HepG2 (cell line): ENCODE data around the gene AHCY. TPM values are rescaled to one million over a fixed set of nuclear protein-coding genes. Genes with fewer than 3 reads are reported as not detected.

ENCODE experiments used
- GFI1 ChIP-seq: sonication (generic); formaldehyde crosslinking; IDR thresholded peaks from 2 replicates; pipeline ENCODE4 v1.5.0; 2020; ENCODE audit warnings: missing genetic modification reagents, mild to moderate bottlenecking, borderline replicate concordance
- HNF4G ChIP-seq, 2 experiments: sonication (generic) in 1 of 2; formaldehyde crosslinking in 1 of 2; IDR thresholded peaks; 2 replicates each; pipeline versions ENCODE4 v1.4.0 to v1.6.1; 2011 to 2020; ENCODE audit warnings: borderline replicate concordance in 2 of 2, low read depth in 2 of 2, mild to moderate bottlenecking in 2 of 2, low read length in 1 of 2, missing genetic modification reagents in 1 of 2, moderate library complexity in 1 of 2
- MIXL1 ChIP-seq: IDR thresholded peaks from 2 replicates; pipeline ENCODE4 v1.6.1; 2016
- NR2F2 ChIP-seq: IDR thresholded peaks from 2 replicates; pipeline ENCODE4 v1.6.1; 2012; ENCODE audit warnings: low read depth, inconsistent platforms, borderline replicate concordance
- ONECUT2 ChIP-seq: sonication (generic); formaldehyde crosslinking; IDR thresholded peaks from 2 replicates; pipeline ENCODE4 v1.4.0; 2020; ENCODE audit warnings: missing genetic modification reagents
- RARA ChIP-seq: IDR thresholded peaks from 2 replicates; pipeline ENCODE4 v1.6.1; 2016; ENCODE audit warnings: missing genetic modification reagents, missing compliant biosample characterization
- ZBTB21 ChIP-seq: sonication (generic); formaldehyde crosslinking; IDR thresholded peaks from 2 replicates; pipeline ENCODE4 v1.4.0; 2020; ENCODE audit warnings: missing genetic modification reagents
- ZHX2 ChIP-seq, 2 experiments: sonication (generic) in 1 of 2; formaldehyde crosslinking in 1 of 2; IDR thresholded peaks; 2 replicates each; pipeline versions ENCODE4 v1.6.1 to v1.9.0; 2014 to 2022; ENCODE audit warnings: antibody characterized with exemption in 1 of 2, borderline replicate concordance in 1 of 2, inconsistent platforms in 1 of 2, low read depth in 1 of 2, missing genetic modification reagents in 1 of 2
- ZNF251 ChIP-seq: sonication (generic); formaldehyde crosslinking; IDR thresholded peaks from 2 replicates; pipeline ENCODE4 v1.9.0; 2021; ENCODE audit warnings: mild to moderate bottlenecking, missing genetic modification reagents
- ZNF460 ChIP-seq: sonication (generic); formaldehyde crosslinking; IDR thresholded peaks from 2 replicates; pipeline ENCODE4 v1.5.1; 2020; ENCODE audit warnings: missing genetic modification reagents, mild to moderate bottlenecking, borderline replicate concordance
- ZNF670 ChIP-seq: sonication (generic); formaldehyde crosslinking; IDR thresholded peaks from 2 replicates; pipeline ENCODE4 v1.8.0; 2022; ENCODE audit warnings: mild to moderate bottlenecking, missing genetic modification reagents, borderline replicate concordance
- polyA plus RNA-seq, 8 experiments: library from polyadenylated mRNA; depleted of rRNA in 3 of 8; stranded (reverse) in 7 of 8; unstranded in 1 of 8; fragments of >200 nt; fragmentation: Illumina TruSeq in 4 of 8; extraction: Trizol in 4 of 8; gene quantifications; 2 replicates each; pipeline versions ENCODE4 v1.2.1 to v1.2.3, GENCODE V29; 2011 to 2016; ENCODE audit warnings: low read depth in 4 of 8, missing spikeins in 1 of 8, mixed read lengths in 1 of 8; ENCODE audit not compliant: insufficient read depth in 1 of 8
- total RNA-seq, 5 experiments: library from RNA; depleted of rRNA; stranded (reverse); fragments of >200 nt; fragmentation: Illumina TruSeq; extraction: Trizol; gene quantifications; 2 replicates each; pipeline ENCODE4 v1.2.3, GENCODE V29; 2016; ENCODE audit warnings: low read depth in 1 of 5
- TF ChIP-seq, protein P1 (sequence below): sonication (generic); formaldehyde crosslinking; IDR thresholded peaks from 2 replicates; pipeline ENCODE4 v1.4.0; 2020; ENCODE audit warnings: missing genetic modification reagents, mild to moderate bottlenecking, borderline replicate concordance
- TF ChIP-seq, protein P2 (sequence below): sonication (generic); formaldehyde crosslinking; IDR thresholded peaks from 2 replicates; pipeline ENCODE4 v1.8.0; 2022; ENCODE audit warnings: mild to moderate bottlenecking, missing genetic modification reagents; ENCODE audit not compliant: insufficient replicate concordance
- TF ChIP-seq, protein P3 (sequence below): IDR thresholded peaks from 2 replicates; pipeline ENCODE4 v1.4.0; 2020; ENCODE audit warnings: mild to moderate bottlenecking, missing genetic modification reagents

AHCY gene
- total and polyA plus RNA-seq, 2 of the 13 experiments (the other 11 are each of a cell fraction or from before 2014, with no cell fraction given): 407 to 419 TPM

- TF ChIP-seq ZNF670 (CRISPR knock-in tag) (peak; percentile 82; the same call in 1 of the 2 replicates), NR2F2 (peak; percentile 55), ZHX2 (IDR thresholded peaks at IDR 0.05; ENCODE audit: low read depth) (0 out of 2 replicates have a peak, but pooled peaks have one; percentile 10), ZHX2 (CRISPR knock-in tag; IDR thresholded peaks at IDR 0.05; ENCODE audit: borderline replicate concordance) (no peak), RARA (CRISPR knock-in tag) (peak; percentile 60; the same call in 1 of the 2 replicates), GFI1 (no peak), MIXL1 (CRISPR knock-in tag) (peak; percentile 70; the same call in 1 of the 2 replicates), ZNF460 (peak; percentile 26; the same call in 1 of the 2 replicates), ZBTB21 (CRISPR knock-in tag) (no peak), ZNF251 (CRISPR knock-in tag) (no peak), ONECUT2 (CRISPR knock-in tag) (peak; percentile 93), HNF4G (IDR thresholded peaks at IDR 0.05; ENCODE audit: borderline replicate concordance, low read depth, low read length) (0 out of 2 replicates have a peak, but pooled peaks have one; percentile 23), HNF4G (CRISPR knock-in tag; IDR thresholded peaks at IDR 0.05; ENCODE audit: borderline replicate concordance, low read depth) (no peak)
- TF ChIP-seq, protein P1, sequence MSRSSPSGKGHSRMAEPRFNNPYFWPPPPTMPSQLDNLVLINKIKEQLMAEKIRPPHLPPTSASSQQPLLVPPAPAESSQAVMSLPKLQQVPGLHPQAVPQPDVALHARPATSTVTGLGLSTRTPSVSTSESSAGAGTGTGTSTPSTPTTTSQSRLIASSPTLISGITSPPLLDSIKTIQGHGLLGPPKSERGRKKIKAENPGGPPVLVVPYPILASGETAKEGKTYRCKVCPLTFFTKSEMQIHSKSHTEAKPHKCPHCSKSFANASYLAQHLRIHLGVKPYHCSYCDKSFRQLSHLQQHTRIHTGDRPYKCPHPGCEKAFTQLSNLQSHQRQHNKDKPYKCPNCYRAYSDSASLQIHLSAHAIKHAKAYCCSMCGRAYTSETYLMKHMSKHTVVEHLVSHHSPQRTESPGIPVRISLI: peak; percentile 63; the same call in 1 of the 2 replicates
- TF ChIP-seq, protein P2, sequence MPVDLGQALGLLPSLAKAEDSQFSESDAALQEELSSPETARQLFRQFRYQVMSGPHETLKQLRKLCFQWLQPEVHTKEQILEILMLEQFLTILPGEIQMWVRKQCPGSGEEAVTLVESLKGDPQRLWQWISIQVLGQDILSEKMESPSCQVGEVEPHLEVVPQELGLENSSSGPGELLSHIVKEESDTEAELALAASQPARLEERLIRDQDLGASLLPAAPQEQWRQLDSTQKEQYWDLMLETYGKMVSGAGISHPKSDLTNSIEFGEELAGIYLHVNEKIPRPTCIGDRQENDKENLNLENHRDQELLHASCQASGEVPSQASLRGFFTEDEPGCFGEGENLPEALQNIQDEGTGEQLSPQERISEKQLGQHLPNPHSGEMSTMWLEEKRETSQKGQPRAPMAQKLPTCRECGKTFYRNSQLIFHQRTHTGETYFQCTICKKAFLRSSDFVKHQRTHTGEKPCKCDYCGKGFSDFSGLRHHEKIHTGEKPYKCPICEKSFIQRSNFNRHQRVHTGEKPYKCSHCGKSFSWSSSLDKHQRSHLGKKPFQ (CRISPR knock-in tag): peak; percentile 72
- TF ChIP-seq, protein P3, sequence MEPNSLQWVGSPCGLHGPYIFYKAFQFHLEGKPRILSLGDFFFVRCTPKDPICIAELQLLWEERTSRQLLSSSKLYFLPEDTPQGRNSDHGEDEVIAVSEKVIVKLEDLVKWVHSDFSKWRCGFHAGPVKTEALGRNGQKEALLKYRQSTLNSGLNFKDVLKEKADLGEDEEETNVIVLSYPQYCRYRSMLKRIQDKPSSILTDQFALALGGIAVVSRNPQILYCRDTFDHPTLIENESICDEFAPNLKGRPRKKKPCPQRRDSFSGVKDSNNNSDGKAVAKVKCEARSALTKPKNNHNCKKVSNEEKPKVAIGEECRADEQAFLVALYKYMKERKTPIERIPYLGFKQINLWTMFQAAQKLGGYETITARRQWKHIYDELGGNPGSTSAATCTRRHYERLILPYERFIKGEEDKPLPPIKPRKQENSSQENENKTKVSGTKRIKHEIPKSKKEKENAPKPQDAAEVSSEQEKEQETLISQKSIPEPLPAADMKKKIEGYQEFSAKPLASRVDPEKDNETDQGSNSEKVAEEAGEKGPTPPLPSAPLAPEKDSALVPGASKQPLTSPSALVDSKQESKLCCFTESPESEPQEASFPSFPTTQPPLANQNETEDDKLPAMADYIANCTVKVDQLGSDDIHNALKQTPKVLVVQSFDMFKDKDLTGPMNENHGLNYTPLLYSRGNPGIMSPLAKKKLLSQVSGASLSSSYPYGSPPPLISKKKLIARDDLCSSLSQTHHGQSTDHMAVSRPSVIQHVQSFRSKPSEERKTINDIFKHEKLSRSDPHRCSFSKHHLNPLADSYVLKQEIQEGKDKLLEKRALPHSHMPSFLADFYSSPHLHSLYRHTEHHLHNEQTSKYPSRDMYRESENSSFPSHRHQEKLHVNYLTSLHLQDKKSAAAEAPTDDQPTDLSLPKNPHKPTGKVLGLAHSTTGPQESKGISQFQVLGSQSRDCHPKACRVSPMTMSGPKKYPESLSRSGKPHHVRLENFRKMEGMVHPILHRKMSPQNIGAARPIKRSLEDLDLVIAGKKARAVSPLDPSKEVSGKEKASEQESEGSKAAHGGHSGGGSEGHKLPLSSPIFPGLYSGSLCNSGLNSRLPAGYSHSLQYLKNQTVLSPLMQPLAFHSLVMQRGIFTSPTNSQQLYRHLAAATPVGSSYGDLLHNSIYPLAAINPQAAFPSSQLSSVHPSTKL (CRISPR knock-in tag): peak; percentile 65
Measured at GRCh38 chr20:34318609-34319443, 15.7 kb upstream of the AHCY start (continued).
